Heart right ventricle (tissue), 16 donors: ENCODE results near the gene DPH1. TPM values are rescaled to one million over a fixed set of nuclear protein-coding genes. Genes with fewer than 3 reads are reported as not detected.

ENCODE experiments used
- ATAC-seq, 8 donors: fragments of 200-7000 bp; cut with Tn5 transposase; one replicate each; pipeline ENCODE4 v1.9.1; 2020; ENCODE audit warnings: mild to moderate bottlenecking in 8 of 8, moderate library complexity in 8 of 8, moderate number of reproducible peaks in 1 of 8
- DNase-seq, 2 donors: peaks; one replicate each; pipeline ENCODE4 v3.0.0-alpha.2; 2020
- H3K27ac ChIP-seq, 10 donors: fragments of 200-600 bp; sonication (generic) in 2 of 10; one replicate each; pipeline versions ENCODE4 v1.5.0 to v1.8.0; 2020 to 2022; ENCODE audit warnings: mild to moderate bottlenecking in 3 of 10
- H3K27me3 ChIP-seq, 7 donors: fragments of 200-600 bp; one replicate each; pipeline ENCODE4 v1.8.0; 2021 to 2022; ENCODE audit warnings: mild to moderate bottlenecking in 2 of 7
- H3K36me3 ChIP-seq, 9 donors: fragments of 200-600 bp; sonication (generic) in 1 of 9; one replicate each; pipeline versions ENCODE4 v1.5.0 to v1.8.0; 2020 to 2022; ENCODE audit warnings: mild to moderate bottlenecking in 2 of 9
- H3K4me1 ChIP-seq, 9 donors: fragments of 200-600 bp; sonication (generic) in 1 of 9; one replicate each; pipeline versions ENCODE4 v1.5.0 to v1.8.0; 2020 to 2022; ENCODE audit warnings: mild to moderate bottlenecking in 4 of 9
- H3K4me3 ChIP-seq, 10 donors: fragments of 200-600 bp; sonication (generic) in 2 of 10; one replicate each; pipeline versions ENCODE4 v1.5.0 to v1.8.0; 2020 to 2022; ENCODE audit warnings: mild to moderate bottlenecking in 7 of 10, moderate library complexity in 2 of 10
- H3K9me3 ChIP-seq, 11 donors: fragments of 200-600 bp in 10 of 11; sonication (generic) in 2 of 11; one replicate each; pipeline versions ENCODE4 v1.5.0 to v1.8.0; 2013 to 2022; ENCODE audit warnings: mild to moderate bottlenecking in 2 of 11, control low read depth in 1 of 11, moderate library complexity in 1 of 11
- WGBS, 2 donors: extraction: QIAGEN DNeasy Blood & Tissue Kit; methylation state at CpG; one replicate each; pipeline ENCODE4 v1.1.7; 2013; ENCODE audit warnings: inconsistent platforms in 1 of 2; 5-methylcytosine and 5-hydroxymethylcytosine counted together
- intact Hi-C, 10 donors: fragments of 100-400 bp; cut with DNase I; formaldehyde crosslinking; loops; one replicate each; pipeline versions ENCODE4 v1.11.1 to v1.14.2; 2022
- polyA plus RNA-seq, 2 donors: library from polyadenylated mRNA; stranded (reverse); fragments of 200-250 nt; gene quantifications; one replicate each; pipeline ENCODE4 v1.2.3, GENCODE V29; 2013
- total RNA-seq, 10 donors: library from RNA; stranded (reverse); fragmentation: NEBNext Ultra II Directional in 3 of 10; extraction: Animal tissue kit (Norgen Biotek cat#: 25700) in 3 of 10; gene quantifications; one replicate each; pipeline versions ENCODE4 v1.2.1 to v1.2.4, GENCODE V29; 2021 to 2023
- TF ChIP-seq, protein P1 (sequence below), 9 donors: fragments of 200-600 bp; sonication (generic) in 2 of 9; IDR thresholded peaks; one replicate each; pipeline versions ENCODE4 v1.5.0 to v1.8.0; 2021 to 2022; ENCODE audit warnings: antibody characterized with exemption in 9 of 9, mild to moderate bottlenecking in 5 of 9, moderate library complexity in 1 of 9
- donor health status: Arrhythmogenic right ventricular cardiomyopathy.
- donor health status: ischemic (EF 13 %, LVEDD 7.1; RV severe dilation, severe dysfunction).
- donor health status: healthy with polysubstance abuse.
- donor health status: DM: no; HTN: yes; CAD: no.
- donor health status: DM: no; HTN: no; CAD: no.
- donor health status: ischemic (EF 25% LVEDD 6.9; RV normal size, moderate dysfunction).
- donor health status: ischemic (EF 25% LVEDD 5.7; RV mildly dilated, moderate dysfunction).
- donor health status: healthy.
- donor health status: DM: yes; HTN: yes; CAD: no.
- donor health status: Ischemic cardiomyopathy.
- donor health status: ischemic (EF 35%, LVEDD 5.7; RV mildly dilated, moderate dysfunction).
- donor health status: nonischemic (EF 11% LVEDD 7.7; RV severe dilation, severe dysfunction).
- donor health status: DM: yes; HTN: yes; CAD: no.
- donor health status: PGD.
- donor health status: ischemic (EF 29% LVEDD 5.4; RV normal size, mild dysfunction).
- donor health status: nonischemic (EF 23%, LVEDD 6.1; RV moderate dilation, normal function).

The DPH1 gene
- total and polyA plus RNA-seq, 12 donors = 19.0 to 40.0 (median 25.9) TPM

DNA sequence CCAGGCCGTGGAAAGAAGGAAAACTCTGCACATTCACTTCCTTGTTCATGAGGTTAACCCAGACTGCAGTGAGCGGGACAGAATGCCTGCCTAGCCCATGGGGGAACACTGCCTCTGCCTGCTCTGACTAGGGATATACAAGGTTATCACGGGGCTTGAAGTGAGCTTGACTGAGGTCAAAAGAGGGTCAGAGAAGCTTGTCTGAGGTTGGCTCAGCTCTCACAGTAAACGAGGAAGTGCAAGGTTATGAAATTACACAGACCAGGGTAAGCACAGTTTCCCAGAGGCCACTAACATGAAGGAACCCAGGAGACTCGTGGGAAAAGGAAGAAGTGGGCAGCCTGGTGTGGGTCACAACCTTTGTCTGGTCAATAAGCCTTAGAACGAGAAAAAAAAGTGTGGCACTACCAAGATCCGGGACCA lies 53.7 kb downstream of the DPH1 start:
- intact Hi-C loops = loop anchor here in 2 of 10 donors (10.0 kb wide), 1 partner anchor 91 kb away; no protein-coding TSS in a partner anchor
- Histone ChIP-seq H3K27ac (peak overlapping the region; percentile 48 to 97 (median 91)), H3K27me3 (no peaks in the 10 kb centered on the region), H3K4me1 (peaks cover 47 to 71% (median 65%) of the 10 kb centered on the region in 9 donors), H3K4me3 (no peak overlapping the region), H3K36me3 (peaks cover 0 to 49% (median 6%) of the 10 kb centered on the region in 9 donors), H3K9me3 (no peaks in the 10 kb centered on the region)
- DNase-seq (no peak), ATAC-seq (peak; percentile 14 to 68 (median 23))
- TF ChIP-seq, protein P1, sequence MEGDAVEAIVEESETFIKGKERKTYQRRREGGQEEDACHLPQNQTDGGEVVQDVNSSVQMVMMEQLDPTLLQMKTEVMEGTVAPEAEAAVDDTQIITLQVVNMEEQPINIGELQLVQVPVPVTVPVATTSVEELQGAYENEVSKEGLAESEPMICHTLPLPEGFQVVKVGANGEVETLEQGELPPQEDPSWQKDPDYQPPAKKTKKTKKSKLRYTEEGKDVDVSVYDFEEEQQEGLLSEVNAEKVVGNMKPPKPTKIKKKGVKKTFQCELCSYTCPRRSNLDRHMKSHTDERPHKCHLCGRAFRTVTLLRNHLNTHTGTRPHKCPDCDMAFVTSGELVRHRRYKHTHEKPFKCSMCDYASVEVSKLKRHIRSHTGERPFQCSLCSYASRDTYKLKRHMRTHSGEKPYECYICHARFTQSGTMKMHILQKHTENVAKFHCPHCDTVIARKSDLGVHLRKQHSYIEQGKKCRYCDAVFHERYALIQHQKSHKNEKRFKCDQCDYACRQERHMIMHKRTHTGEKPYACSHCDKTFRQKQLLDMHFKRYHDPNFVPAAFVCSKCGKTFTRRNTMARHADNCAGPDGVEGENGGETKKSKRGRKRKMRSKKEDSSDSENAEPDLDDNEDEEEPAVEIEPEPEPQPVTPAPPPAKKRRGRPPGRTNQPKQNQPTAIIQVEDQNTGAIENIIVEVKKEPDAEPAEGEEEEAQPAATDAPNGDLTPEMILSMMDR (IDR thresholded peaks at IDR 0.05) = peak in 2 of 9 donors; percentile 8 to 17
- 28 to 33% methylated on average over 7 of the region's 7 CpGs for WGBS, 2 donors

DNA sequence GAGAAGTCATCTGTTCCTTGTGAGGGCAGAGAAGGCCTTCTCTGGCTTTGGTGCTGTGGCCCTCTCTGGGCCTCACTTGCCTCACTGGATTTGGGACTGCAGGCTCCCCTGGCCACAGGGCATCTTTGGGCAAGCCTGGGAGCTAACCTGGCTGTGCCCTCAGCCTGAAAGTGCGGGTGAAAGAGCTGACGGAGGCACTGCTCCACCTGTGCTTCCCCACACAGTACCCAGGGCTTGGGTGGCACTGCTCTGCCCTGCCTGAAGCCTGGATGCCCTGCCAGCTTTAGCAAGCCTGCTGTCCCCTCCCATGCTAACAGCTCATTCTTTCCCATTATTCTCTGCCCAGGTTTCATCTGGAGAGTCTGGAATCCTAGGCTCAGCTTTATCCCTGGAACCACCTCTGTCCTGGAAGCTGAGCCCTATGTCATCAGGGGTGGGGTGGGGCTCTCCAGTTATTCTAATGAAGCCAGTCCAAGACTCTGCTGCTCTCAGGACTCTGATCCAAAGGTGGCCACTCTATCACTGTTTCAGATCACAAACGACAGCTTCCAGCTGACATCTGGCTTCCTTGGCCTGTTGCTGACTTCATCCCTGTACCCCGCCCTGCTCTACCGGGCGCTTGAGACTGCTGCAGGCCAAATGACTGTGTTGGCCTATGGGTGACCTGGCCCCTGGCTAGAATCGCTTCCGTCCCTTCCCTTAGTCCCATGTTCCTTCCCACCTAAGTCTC lies 54.2 kb downstream of the DPH1 start:
- H3K27ac ChIP-seq = peak overlapping the region; percentile 48 to 97 (median 91)
- peaks cover 49 to 77% (median 71%) of the 10 kb centered on the region in 9 donors for H3K4me1 ChIP-seq
- 46 to 54% methylated on average over 8 of the region's 8 CpGs for WGBS, 2 donors
- H3K4me3 ChIP-seq = no peak overlapping the region
- peaks cover 0 to 43% (median 6%) of the 10 kb centered on the region in 9 donors for H3K36me3 ChIP-seq
- intact Hi-C loops = loop anchor here in 2 of 10 donors (10.0 kb wide), 1 partner anchor 91 kb away; no protein-coding TSS in a partner anchor
- peak; percentile 53 to 79 (median 70) for ATAC-seq
- H3K9me3 ChIP-seq = no peaks in the 10 kb centered on the region
- DNase-seq = peak; percentile 65 to 75
- TF ChIP-seq, protein P1 (IDR thresholded peaks at IDR 0.05) = no peak
- H3K27me3 ChIP-seq = no peaks in the 10 kb centered on the region

DNA sequence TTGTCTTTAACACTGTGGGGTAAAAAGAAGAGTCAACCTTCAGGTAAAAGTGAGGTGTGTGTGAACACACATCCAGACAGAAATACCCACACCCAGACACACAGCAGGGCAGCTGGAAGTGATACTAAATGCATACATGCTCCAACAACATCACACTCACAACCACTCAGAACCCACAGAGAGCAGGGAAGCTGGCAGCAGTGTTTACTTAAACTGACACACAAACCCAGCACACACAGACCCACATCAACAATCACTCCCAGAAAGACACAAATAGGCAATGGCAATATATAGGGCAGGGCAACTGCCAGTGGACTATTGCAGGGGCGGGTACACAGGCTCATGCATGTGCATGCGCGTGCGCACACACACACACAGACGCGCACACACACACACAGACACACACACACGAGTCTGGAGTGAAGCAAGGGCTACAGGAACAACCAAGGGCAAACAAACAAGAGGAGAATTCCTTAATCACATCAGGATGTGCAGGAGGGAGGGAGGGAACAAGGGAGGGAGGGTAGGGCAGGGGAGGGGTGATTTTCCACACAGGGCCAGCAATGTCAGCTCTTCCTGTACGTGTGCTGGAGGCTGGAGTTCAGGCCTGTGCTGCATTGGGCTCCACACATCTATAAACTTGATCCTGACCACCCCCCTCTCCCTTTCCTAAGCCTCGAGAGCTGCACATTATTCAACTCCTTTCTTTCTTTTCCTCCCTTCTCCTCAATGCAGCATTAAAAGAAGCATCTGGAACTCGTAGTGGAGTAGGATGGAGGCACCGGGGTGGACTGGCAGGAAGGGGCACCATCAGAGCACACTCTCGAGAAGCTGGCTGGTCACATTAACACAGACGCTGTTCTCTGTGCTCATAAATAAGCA lies 55.1 kb downstream of the DPH1 start:
- ATAC-seq (peak; percentile 26 to 52 (median 40)), DNase-seq (peak; percentile 69 to 74)
- 42 to 58% methylated on average over 13 of the region's 13 CpGs for WGBS, 2 donors
- Histone ChIP-seq H3K27ac (peak overlapping the region; percentile 48 to 97 (median 91)), H3K4me1 (peaks cover 49 to 85% (median 79%) of the 10 kb centered on the region in 9 donors), H3K36me3 (peaks cover 0 to 35% (median 6%) of the 10 kb centered on the region in 9 donors), H3K9me3 (no peaks in the 10 kb centered on the region), H3K27me3 (no peaks in the 10 kb centered on the region), H3K4me3 (no peak overlapping the region)
- intact Hi-C loops = loop anchor here in 3 of 10 donors (5.0 to 10.0 kb wide), 2 partner anchors 90 to 92 kb away; no protein-coding TSS in a partner anchor
- TF ChIP-seq, protein P1 (IDR thresholded peaks at IDR 0.05) = no peak

DNA sequence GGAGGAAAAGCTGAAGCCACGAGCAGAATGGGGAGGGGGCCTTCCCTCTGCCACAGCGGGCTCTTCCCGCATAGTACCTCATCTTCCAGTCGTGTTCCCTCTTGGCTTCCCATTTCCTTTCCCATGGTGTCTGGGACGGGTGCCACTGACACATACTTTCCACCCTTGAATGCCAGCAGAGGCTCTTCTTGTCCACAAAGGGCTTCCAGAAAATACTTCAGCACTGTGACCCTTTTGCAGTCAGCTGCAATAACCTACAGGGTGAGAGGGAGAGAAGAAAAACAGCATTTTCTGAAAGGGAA lies 55.6 kb downstream of the DPH1 start:
- peak; percentile 68 to 73 for DNase-seq
- 6 to 18% methylated on average over 5 of the region's 5 CpGs for whole genome bisulfite sequencing, 2 donors
- intact Hi-C loops = loop anchor here in 3 of 10 donors (5.0 to 10.0 kb wide), 2 partner anchors 89 to 92 kb away; no protein-coding TSS in a partner anchor
- Histone ChIP-seq H3K27me3 (no peaks in the 10 kb centered on the region), H3K4me1 (peaks cover 50 to 91% (median 85%) of the 10 kb centered on the region in 9 donors), H3K4me3 (no peak overlapping the region), H3K36me3 (peaks cover 0 to 29% (median 2%) of the 10 kb centered on the region in 9 donors), H3K9me3 (no peaks in the 10 kb centered on the region), H3K27ac (peak overlapping the region; percentile 48 to 97 (median 91))
- peak; percentile 4 to 59 (median 36) for ATAC-seq
- TF ChIP-seq, protein P1 (IDR thresholded peaks at IDR 0.05) = no peak
